Progenitor cell of endocrine pancreas (in vitro differentiated cells): ENCODE results near the gene POU2AF1. TPM values are rescaled to one million over a fixed set of nuclear protein-coding genes. Genes with fewer than 3 reads are reported as not detected.

Source experiments
- DNase-seq: peaks from one replicate; pipeline ENCODE4 v3.0.0; 2021; ENCODE audit warnings: low spot score; ENCODE audit not compliant: unreplicated experiment
- H3K27ac Mint-ChIP-seq: 2 replicates; pipeline ENCODE4 v1.8.0; 2021; ENCODE audit warnings: mild to moderate bottlenecking, moderate library complexity, mixed read lengths
- H3K27me3 Mint-ChIP-seq: 2 replicates; pipeline ENCODE4 v1.8.0; 2021; ENCODE audit warnings: mixed read lengths
- H3K36me3 Mint-ChIP-seq: 2 replicates; pipeline ENCODE4 v1.8.0; 2022; ENCODE audit warnings: mixed read lengths; ENCODE audit not compliant: insufficient read depth
- H3K4me1 Mint-ChIP-seq: 2 replicates; pipeline ENCODE4 v1.8.0; 2021; ENCODE audit warnings: low read depth, mixed read lengths
- H3K4me3 Mint-ChIP-seq: 2 replicates; pipeline ENCODE4 v1.8.0; 2021; ENCODE audit warnings: low read depth, mild to moderate bottlenecking, moderate library complexity, mixed read lengths
- H3K9me3 Mint-ChIP-seq: 2 replicates; pipeline ENCODE4 v1.8.0; 2021; ENCODE audit warnings: low read depth, mixed read lengths
- total RNA-seq: library from RNA; stranded (reverse); gene quantifications from 2 replicates; pipeline ENCODE4 v1.2.1, GENCODE V29; 2021
- TF ChIP-seq, protein P1 (sequence below): fragments of 200-600 bp; sonication (generic); IDR thresholded peaks from one replicate; pipeline ENCODE4 v1.5.0; 2021; ENCODE audit warnings: antibody characterized with exemption, mild to moderate bottlenecking; ENCODE audit not compliant: unreplicated experiment

POU2AF1 gene
- total RNA-seq, 1 donor from 2014 or later = 0.43 TPM

DNA sequence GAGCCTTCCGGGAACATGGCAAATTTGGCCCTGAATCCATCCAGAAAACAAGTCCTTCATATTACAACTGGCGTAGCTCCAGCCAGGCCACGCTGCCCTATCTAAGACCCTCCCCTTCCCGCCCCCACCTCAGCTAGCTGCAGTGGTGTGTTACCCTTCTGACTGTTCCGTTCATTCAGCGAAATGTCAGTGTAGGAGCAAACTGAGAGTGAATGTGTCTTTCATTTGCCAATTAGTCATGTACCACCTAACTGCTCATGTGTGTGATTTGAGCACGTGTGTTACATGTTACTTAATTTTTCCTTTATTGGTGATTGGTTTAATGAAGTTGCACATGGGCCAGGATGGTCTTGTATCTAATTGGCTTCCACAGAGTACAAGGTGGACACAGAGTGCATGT, 34.8 kb upstream of the POU2AF1 start:
- H3K27me3 Mint-ChIP-seq = peaks cover 18% of the 10 kb centered on the region
- peaks cover 6% of the 10 kb centered on the region for H3K4me1 Mint-ChIP-seq
- H3K27ac Mint-ChIP-seq = no peak overlapping the region
- H3K9me3 Mint-ChIP-seq = no peaks in the 10 kb centered on the region
- no peak overlapping the region for H3K4me3 Mint-ChIP-seq
- no peaks in the 10 kb centered on the region for H3K36me3 Mint-ChIP-seq
- TF ChIP-seq, protein P1, sequence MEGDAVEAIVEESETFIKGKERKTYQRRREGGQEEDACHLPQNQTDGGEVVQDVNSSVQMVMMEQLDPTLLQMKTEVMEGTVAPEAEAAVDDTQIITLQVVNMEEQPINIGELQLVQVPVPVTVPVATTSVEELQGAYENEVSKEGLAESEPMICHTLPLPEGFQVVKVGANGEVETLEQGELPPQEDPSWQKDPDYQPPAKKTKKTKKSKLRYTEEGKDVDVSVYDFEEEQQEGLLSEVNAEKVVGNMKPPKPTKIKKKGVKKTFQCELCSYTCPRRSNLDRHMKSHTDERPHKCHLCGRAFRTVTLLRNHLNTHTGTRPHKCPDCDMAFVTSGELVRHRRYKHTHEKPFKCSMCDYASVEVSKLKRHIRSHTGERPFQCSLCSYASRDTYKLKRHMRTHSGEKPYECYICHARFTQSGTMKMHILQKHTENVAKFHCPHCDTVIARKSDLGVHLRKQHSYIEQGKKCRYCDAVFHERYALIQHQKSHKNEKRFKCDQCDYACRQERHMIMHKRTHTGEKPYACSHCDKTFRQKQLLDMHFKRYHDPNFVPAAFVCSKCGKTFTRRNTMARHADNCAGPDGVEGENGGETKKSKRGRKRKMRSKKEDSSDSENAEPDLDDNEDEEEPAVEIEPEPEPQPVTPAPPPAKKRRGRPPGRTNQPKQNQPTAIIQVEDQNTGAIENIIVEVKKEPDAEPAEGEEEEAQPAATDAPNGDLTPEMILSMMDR = no peak
- DNase-seq = no peak

DNA sequence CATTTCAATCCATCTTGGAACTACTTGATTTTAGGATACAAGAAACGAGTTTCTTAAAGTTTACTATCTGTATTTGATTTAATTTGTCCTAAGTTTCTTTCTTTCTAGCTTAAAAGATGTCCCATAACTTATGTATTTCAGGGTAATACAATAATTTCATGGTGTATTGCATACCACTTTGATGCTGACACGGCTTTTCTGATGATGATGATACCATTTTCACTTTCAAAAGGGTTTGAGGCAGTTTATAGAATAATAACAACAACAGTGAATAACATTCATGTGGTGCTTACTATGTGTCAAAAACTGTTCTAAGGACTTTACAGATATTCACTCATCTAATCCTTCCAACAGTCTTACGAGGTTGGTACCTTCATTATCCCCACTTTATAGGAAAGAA, 33.2 kb upstream of the POU2AF1 start:
- DNase-seq = no peak
- Mint-ChIP-seq H3K27ac (no peak overlapping the region), H3K4me3 (no peak overlapping the region), H3K27me3 (peaks cover 15% of the 10 kb centered on the region), H3K9me3 (no peaks in the 10 kb centered on the region), H3K4me1 (peaks cover 3% of the 10 kb centered on the region), H3K36me3 (no peaks in the 10 kb centered on the region)
- TF ChIP-seq, protein P1 = no peak

DNA sequence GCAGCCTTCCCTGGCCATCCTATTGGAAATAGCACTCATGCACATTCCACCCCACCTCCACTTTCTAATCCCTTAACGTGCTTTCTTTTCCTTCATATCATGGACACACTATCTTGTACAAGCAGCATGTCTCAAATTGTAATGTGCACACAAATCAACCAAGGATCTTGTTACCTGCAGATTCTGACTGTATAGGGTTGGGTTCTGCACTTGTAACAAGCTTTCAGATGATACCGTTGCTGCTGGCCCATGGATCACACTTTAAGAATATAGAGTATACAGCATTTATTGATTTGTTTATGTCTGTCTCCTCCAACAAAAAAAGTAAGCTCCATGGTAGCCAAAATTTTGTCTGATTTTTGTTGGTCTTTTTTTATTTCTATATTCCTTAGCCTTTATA, 32.4 kb upstream of the POU2AF1 start:
- no peak for DNase-seq
- H3K27me3 Mint-ChIP-seq = peaks cover 15% of the 10 kb centered on the region
- H3K36me3 Mint-ChIP-seq = no peaks in the 10 kb centered on the region
- no peaks in the 10 kb centered on the region for H3K9me3 Mint-ChIP-seq
- TF ChIP-seq, protein P1 = no peak
- no peak overlapping the region for H3K4me3 Mint-ChIP-seq
- no peak overlapping the region for H3K27ac Mint-ChIP-seq
- no peaks in the 10 kb centered on the region for H3K4me1 Mint-ChIP-seq

DNA sequence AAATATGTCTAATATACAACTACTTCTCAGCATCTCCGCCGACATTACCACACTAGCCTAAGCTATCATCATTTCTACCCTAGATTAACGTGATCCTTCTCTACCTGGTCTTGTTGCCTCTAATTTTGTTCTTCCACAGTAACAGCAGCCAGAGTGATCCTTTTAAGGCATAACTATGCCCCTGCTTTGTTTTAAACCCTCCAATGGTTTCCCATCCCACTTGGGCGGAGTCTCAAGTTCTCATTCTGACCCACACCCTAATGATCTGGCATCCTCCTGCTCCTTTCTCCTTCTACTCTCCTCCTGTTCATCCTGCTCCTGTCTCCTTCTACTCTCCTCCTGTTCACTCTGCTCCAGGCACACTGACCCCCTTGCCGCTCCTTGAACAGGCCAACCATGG, 31.9 kb upstream of the POU2AF1 start:
- DNase-seq = no peak
- no peak overlapping the region for H3K4me3 Mint-ChIP-seq
- no peaks in the 10 kb centered on the region for H3K4me1 Mint-ChIP-seq
- peaks cover 15% of the 10 kb centered on the region for H3K27me3 Mint-ChIP-seq
- H3K9me3 Mint-ChIP-seq = no peaks in the 10 kb centered on the region
- H3K36me3 Mint-ChIP-seq = no peaks in the 10 kb centered on the region
- no peak overlapping the region for H3K27ac Mint-ChIP-seq
- TF ChIP-seq, protein P1 = no peak

DNA sequence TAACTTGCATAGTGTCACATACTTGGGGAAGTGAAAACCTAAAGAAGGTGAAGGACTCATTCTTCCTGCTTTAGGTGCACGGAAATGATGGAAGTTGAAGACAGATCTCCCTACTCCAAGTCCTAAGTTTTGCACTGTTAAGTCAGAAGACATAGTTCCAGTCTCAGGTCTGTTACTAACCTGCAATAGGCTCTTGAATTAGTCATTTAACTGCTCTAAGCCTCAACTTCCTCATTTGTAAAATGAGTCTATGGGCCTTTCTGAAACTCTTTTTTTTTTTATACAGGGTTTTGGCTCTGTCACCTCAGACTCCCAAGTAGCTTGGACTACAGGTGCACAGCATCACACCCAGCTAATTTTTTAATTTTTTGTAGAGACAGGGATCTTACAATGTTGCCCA, 30.8 kb upstream of the POU2AF1 start:
- no peaks in the 10 kb centered on the region for H3K36me3 Mint-ChIP-seq
- TF ChIP-seq, protein P1 = no peak
- no peaks in the 10 kb centered on the region for H3K9me3 Mint-ChIP-seq
- H3K4me1 Mint-ChIP-seq = no peaks in the 10 kb centered on the region
- H3K27ac Mint-ChIP-seq = no peak overlapping the region
- H3K4me3 Mint-ChIP-seq = no peak overlapping the region
- peaks cover 15% of the 10 kb centered on the region for H3K27me3 Mint-ChIP-seq
- DNase-seq = no peak
